Bone marrow (tissue), 2 donors: ENCODE data around the gene LRP2.

Experiments used
- DNase-seq, 2 donors: peaks; one replicate each; lab custom pipeline; 2025; lab: John Stamatoyannopoulos, UW

The LRP2 gene

DNA sequence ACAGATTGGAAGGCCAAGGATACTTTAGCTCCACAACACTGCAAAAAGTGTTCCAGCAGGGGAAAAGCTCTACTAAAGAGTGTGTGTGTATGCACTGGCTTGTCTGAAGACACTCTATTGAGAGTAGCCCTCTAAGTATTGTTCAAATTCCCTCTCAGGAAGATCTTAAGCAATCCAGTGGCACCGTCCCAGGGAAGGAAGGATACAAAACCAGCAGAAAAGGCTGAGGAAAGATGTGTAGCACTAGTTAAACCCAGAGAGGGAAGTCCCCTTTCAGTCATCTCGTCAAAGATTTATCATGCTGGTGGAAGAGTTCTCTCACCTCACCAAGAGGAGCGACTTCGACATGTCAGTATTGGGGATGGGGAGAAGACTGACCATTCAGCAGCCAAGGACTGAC lies 242.5 kb downstream of the LRP2 start:
- DNase-seq = no peak

DNA sequence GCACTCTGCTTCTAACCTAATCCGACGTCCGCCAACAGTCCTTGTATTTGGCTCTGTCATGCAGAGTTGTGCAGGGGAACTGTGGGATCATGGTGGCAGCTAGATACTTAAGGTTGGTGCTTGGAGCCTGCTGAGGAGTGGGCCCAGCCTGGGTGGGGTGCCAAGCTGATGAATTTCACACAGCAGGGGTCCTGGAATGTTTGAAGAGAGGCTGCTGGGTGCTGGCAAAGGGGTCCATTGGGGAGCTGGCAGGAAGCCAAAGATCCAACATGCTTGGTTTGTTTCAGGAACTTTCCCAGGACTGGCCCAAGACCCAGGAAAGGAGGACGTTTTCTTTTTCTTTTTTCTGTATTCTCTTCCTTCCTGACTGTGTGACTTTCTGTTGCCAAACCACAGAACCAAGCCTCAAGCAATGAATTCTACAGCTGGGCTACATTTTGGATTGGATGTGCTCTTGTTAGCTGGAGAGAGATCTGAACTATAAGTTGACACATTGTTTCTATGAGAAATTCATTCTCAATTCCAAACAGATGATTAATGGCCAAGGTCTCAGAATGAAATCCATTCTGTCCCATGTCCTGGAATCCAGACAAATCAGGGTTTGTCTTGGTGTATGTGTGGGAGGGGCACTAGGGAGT lies 243.1 kb downstream of the LRP2 start:
- DNase-seq = no peak

DNA sequence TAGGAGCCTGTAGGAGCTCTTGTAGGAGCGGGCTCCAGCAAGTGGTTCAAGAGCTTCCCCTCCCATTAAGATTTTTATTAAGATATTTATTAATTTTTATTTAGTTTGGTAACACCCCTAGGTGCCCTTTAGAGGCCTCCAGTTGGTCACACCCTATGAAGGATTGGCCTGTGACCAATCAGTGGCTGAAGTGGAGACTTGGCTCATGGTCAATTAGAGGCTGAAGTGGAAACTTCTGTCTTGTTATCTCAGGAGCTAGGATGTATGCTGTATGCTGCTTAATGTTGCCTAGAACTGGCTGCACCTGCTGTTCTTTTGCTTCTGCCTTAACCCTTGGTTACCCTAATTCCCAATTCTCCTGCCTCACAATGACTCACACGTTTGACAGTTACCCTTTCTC lies 244.3 kb downstream of the LRP2 start:
- no peak for DNase-seq

DNA sequence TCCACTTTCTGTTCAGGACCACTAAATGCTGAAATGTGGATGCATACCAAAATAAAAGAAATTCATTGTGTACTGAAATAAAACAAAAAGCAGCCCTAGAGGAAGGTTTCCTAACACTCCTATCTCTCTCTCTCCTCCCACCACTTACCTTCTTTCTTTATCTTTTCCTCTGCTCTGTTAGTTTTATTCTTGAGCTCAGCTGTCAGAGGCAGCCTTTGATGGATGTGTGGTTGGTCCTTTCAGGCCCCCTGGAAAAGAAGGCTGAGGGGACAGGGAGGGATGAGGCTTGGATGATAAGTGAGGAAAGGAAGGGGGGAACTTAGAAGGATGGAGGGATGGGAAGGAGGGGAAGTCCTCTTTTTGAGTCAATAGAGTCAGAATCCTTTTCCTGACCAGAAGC lies 245.3 kb downstream of the LRP2 start:
- DNase-seq = no peak

DNA sequence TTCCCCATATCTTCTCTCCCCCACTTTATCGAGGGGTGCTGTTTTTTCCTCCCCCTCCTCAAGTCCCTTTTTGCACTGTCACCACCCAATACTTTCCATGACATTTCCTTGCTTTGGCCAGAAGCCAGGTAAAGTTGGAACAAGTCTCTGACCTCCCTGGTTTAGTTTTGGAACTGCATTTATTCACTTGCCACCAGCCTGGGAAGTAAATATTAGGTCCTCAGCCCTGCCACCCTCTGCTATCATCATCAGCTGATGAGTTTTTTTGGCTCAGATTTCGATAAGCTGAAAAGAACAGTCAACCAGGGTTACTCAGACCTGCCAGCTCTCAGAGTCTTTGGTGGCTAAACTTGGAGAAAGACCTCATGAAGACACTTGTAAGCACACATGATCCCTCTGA lies 246.0 kb downstream of the LRP2 start:
- no peak for DNase-seq

DNA sequence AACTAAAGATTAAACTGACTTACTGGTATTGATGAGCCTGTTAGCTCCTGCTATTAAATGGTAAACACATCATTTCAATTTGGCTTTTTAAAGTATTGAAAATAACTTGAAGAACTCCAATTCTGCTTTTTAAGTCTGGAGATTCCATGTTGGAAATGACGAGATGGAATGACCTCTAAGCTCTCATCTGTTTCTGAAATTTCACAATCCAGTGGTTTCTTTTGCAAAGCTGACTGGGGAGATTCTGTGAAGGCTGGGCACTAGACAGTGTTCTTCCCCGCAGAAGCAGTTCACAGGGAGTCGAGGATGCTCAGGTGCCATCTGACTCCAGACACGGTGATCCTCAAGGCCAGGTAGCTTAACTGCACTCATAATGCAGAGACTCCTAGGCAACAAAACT lies 248.3 kb downstream of the LRP2 start:
- no peak for DNase-seq

DNA sequence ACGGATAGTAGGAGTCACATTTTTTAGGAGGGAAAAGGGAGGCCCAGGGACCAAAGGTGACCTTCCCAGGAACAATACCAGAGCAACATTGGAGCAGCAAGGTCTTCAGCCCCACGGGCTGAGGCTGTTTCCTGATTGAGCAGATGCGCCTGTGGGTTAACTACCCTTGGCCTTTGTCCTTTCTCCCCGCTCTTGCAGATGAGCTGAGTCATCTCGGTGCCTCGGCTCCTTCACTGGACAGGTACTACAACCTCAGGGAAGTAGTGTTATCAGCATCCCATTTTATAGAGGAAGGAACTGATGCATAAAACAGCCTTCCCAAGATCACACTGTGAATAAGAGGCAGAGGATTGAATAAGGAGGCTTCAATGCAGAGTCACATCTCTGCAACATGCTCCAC lies 249.5 kb downstream of the LRP2 start:
- DNase-seq = no peak

DNA sequence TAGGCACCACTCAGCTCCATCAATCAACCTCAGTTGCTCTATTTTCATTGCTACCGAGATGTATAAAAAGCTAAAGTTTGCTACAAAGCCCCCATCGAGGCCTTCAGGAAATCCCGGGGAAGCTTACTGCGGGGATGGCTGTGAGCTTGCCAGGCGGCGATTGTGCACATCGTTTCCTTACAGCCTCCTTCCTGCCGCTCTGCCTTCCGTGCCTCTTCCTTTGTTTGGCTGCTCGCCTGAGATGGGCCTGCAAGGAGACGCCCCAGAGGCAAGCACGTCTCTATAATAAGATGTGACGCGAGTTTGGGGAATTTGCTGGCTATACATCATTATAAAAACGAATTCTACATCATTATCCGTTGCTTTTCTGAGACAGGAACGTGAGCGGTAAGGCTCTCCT lies 251.4 kb downstream of the LRP2 start:
- no peak for DNase-seq

DNA sequence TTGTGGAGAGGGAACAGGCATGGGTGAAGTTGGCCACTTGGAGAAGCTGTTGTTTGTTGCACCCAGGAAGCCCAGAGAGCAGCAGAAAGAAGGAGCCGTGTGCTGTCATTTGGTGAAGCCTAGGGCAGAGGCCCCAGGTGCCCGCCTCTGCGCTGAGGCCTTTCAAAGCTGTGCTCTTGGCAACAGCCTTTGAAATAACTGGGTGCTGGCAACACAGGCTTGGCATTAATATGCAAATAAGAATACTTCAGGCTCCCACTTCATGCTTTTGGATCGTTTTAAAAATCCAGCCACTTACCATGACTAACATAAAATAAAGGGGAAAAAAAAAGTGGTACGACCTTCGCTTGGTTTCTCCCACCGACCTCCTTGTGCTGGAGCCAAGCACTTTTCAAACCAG lies 251.9 kb downstream of the LRP2 start:
- no peak for DNase-seq

DNA sequence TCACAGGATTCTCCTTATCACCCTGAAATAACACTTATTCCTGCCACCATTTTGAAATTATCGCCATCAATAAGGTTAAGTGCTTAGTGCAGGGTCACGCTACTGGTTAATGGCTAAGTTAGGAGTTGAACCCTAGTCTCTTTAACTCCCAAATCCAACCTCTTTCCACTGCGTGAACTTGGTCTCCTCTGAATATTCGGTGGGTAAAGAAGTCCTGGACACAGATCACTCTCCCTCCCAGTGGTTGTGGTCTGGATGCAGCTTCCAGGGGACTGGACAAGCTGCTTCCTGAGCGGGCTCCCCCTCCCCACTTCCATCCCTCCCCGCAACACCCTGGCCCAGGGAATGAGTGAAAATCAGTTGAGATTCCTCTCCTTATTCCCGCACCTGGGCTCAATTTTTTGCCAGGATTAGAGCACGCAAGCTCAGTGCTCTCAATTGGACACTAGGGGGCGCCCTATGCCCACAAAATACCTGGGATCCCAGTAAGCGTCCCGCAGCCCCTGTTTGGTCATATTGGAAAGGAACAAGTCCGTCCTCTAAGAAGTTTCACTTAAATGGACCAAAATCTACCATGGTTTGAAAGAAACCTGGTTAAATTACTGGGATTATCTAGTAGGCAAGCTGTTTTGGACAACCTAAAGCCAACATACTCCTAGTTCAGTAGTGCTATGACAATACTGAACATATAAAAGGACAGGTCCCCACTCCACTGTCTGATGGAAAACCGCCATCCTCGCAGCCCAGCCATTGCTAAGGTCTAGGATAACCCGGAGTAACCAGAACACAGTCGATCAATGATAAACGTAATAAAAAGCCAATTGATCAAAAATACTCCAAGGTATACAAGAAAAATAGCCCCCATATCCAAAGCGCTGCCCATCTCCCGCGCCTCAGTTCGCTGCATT lies 252.6 kb downstream of the LRP2 start:
- peak; percentile 38 to 68 for DNase-seq

DNA sequence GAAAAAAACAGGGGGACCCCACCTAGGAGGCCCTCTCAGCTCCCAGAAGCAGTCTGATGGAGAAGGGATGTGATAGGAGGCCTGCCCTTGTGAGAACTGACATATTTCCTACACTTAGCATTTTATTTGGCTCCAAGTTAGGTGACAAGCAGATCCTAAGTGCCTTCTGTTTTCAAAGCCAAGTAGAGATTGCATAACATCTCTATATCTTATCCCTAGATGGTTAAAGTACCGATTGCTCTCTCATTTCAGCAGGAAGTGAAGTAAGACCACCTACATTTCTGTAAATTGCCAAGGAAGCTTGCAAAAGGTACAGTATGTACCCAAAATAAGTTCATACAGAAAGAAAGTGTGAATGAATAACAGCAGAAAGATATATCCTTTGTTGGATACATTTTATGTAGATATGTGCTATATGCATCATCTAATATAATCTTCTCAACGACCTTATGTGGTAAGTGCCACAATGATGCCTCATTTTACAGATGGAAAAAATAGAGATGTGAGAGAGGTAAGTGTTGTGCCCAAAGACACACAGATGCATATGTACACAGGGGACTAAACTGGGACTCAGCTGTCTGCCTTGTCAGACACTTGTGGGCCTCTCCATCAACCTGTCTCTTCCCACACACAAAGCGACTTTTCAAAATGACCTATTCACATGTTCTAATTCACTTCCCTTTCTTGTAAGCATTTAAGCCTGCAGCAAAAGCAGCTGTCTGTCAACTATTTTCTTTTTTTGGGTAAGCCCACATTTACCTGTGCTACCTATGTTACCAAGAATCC lies 254.0 kb downstream of the LRP2 start:
- DNase-seq = no peak

DNA sequence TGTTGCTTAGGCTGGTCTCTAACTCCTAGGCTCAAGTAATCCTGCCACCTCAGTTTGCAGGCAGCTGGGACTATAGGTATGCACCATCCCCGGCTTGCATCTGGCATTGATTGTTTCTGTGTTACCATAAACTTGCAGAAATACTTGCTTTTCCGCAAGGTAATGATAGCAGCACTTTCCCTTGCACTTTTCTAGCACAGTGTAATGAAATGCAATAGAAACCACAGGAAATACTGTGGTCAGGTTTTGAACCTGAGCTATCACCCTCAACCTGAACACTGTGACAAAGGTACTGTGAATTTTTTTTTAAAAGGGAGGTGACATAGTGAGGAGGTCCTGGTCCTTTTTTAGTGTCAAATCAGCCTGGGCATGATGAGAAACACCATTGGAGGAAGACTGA lies 254.7 kb downstream of the LRP2 start:
- no peak for DNase-seq

DNA sequence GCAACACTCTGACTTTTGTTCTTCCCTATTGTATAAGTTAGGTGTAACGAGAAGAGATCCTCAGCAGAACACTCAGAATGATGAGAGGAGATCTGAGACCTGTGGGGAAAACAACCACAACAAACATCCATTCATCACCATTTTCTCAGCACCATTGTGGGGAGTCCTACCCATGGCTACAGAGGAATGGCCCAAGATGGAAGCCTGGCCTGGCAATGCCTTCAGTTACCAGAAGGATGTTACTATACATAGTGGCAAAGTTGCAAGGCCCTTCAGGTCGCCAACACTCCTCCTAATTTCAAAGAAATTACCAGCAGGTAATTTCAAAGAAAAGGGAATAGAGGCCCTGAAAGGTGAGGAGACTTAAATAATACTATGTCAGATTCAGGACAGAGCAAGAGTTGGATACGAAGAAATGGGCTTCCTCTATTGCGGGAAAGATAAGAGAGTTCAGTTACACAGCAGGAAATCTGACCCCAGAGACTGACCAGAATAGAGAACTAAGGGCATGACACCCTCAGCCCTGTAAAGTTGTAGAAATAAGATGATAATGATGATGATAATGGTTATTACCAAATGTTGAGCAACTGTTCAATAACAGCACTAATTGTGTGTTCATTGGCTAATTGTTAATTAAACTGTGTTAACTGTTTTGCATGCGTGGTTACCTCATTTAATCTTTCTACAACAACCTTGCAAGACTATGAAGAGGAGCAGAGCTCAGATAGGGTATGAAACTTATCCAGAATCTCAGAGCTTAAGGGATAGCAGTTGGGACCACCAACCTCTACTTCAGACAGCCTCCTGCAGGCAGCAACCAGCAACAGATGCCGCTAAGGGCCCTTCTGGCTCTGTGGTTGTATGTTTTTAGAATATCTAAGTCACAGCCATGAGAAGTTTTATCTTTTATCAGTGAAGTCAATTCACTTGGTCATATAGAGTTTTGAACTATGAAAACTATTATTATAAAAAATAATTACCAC lies 255.5 kb downstream of the LRP2 start:
- no peak for DNase-seq

DNA sequence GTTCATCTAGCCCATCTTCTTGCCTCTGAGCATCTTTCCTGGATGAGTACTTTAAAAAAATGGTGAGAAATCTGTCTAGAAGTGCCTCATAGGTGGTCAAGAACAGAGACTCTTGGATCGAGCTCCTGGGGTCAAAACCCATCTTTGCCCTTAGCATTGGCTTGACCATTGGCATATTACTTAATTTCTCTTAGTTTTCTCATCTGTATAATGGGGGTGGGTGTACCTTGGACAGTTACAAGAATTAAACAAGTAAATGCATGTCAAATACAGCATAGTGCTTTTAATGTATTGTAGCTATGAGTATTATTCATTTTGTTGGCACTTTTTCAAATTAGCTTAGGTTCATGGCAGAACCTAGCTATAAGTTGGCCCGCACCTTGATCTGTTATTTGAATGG lies 256.2 kb downstream of the LRP2 start:
- no peak for DNase-seq

DNA sequence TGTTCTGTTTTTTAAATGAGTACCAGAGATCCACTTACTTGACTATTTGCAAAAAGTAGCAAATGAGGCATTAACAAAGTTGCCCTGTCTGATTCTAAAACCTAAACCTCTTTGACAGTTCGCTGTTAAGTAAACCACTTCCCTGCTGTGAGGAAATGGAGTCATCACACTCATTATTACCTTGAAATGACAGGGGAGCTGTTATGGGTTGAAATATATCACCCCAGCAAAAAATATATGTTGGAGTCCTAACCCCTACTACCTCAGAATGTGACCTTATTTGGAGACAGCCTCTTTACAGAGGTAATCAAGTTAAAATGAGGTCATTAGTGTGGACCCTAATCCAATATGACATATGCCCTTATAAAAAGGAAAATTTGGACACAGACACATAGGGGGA lies 256.9 kb downstream of the LRP2 start:
- no peak for DNase-seq

DNA sequence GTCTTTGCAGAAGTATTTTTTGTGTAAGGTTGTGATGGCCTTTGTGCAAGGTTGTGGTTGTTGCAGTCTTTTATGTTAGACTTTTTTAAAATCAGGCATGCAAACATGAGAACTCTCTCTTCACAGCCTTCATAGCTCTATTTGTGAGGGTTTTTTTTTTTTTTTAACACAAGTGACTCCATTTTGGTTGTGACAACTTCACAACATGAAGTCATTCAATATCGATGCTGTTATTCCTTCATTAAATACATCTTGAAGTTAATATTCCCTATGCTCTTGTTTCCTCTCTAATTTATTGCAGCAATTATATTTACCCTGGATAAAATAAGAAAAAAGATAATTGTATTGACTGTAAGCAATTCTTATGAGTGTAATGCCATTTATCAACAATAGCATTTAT lies 257.5 kb downstream of the LRP2 start:
- no peak for DNase-seq

DNA sequence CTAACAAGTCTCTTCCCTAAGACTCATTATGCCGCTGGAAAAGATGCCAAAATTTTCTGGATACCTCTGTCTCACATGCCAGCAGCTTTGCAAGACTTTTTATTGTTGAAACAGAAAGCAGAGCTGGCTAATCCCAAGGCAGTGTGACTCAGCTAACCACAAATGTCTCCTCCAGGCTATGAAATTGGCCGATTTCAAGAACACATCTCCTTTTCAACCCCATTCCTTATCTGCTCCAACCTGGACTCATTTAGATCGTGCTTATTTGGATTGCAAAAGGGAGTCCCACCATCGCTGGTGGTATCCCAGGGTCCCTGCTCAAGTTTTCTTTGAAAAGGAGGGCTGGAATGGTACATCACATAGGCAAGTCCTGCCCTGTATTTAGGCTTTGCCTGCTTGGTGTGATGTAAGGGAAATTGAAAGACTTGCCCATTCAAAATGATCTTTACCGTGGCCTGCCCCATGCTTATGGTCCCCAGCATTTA lies 266.7 kb downstream of the LRP2 start:
- peak in 1 of 2 donors; percentile 60 for DNase-seq

DNA sequence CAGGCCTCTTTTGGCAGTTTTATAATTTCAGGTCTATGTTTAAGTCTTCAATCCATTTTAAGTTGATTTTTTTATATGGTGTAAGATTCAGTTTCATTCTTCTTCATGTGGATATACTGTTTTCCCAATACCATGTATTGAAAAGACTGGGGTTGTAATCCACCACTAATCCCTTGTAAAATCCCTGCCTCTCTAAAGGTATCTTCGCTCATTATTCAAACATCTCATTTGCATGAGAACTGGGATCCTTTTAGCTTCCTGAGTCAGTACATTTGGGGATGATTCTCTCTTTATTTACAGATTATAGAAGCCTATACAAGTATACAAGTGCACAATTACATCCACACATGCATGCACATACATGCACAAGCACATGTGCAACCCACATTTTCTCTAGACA lies 267.7 kb downstream of the LRP2 start:
- DNase-seq = no peak

DNA sequence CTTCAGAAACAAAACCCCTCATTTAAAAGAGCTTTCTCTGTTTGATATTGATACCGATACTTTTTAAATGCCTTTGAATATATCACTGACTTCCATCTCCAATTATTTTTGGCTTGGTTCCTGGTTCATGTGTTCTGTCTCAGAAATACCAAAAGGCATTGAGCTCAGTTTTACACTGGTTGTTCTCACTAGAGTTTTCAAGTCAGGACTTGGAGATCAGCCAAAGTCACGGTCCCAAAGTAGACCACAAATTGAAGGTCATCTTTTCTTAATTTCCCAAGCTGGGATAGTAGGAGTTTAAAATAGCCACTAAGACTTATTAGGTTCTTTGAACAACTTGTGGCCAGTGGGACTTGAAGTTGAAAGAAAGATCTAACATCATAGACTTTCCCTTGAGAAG lies 268.8 kb downstream of the LRP2 start:
- DNase-seq = no peak

DNA sequence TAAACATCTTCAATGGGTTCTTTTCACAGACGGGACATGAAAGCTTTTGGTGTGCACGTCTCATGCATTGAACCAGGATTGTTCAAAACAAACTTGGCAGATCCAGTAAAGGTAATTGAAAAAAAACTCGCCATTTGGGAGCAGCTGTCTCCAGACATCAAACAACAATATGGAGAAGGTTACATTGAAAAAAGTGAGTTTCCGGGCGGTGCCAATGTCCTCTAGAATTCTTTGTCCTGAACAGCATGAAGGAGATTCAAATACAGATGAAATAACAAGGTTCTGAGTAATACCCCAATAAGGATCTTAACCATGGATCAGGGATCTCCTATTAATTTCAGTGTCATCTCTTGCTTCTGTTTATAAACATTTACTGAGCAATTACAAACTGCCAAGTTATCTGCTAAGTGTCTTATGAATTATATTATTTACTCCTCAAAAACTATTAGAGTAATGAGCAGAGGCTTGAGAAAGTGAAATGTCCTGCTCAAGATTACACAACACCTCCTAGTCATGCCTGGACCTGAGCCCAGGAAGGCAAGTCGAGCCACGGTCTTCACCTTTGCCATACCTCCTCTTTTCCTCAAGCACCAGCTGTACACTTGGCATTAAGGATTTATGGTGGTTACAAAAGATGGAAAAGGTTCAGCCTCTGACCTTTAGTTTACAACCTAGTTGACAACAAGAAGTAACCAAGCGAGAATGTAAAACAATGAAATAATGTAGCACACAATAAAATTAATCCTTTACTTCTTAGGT lies 270.4 kb downstream of the LRP2 start:
- DNase-seq = no peak

DNA sequence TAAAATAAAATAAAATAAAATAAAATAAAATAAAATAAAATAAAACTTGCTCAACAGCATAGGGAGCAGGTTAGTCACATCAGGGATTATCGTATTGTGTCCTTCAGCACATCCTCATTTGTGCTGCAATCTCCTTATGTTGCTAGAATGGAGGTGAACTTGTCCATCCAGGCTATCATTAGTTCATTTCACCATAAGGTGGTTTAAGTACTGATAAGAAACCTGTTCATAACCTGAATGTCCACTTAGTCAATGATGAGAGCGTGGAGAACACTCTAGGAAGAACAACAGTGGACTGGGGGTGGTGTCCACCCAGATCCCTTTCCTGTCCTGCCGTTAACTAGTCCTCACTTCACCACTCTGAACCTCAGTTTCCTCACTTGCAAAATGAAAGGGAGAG lies 271.1 kb downstream of the LRP2 start:
- DNase-seq = no peak
